HS-5 (cell line): ENCODE data around the gene KAT2B.
A peak's percentile ranks its signal among the peaks of the same experiment; 100 is the strongest.
"Not testable (repeated sequence)": the region's sequence is repeated elsewhere in the genome, so short reads cannot be mapped to it uniquely, and the experiment has no call there.

Experiments used
- DNase-seq: peaks from one replicate; pipeline ENCODE4 v3.0.0-alpha.2; 2012; ENCODE audit warnings: low read depth

KAT2B gene

GRCh38 chr3:20041197-20041780, 1.0 kb downstream of the KAT2B start:
- DNase-seq = no peak

GRCh38 chr3:20042331-20042730, 2.1 kb downstream of the KAT2B start:
- DNase-seq = no peak

- no peak for DNase-seq
These were observed 3.1 kb downstream of the KAT2B start for GRCh38 chr3:20043396-20043795.

GRCh38 chr3:20043825-20044224, 3.6 kb downstream of the KAT2B start:
- DNase-seq = no peak

- not testable (repeated sequence) for DNase-seq
These were observed 4.9 kb downstream of the KAT2B start for GRCh38 chr3:20045141-20045540.

GRCh38 chr3:20046556-20046955, 6.3 kb downstream of the KAT2B start:
- no peak for DNase-seq

GRCh38 chr3:20047341-20047779, 7.1 kb downstream of the KAT2B start:
- no peak for DNase-seq

GRCh38 chr3:20047976-20048883, 8.0 kb downstream of the KAT2B start:
- no peak for DNase-seq

- DNase-seq = no peak
These were observed 11.0 kb downstream of the KAT2B start for GRCh38 chr3:20051123-20051806.

GRCh38 chr3:20052851-20053250, 12.6 kb downstream of the KAT2B start:
- DNase-seq = no peak

GRCh38 chr3:20054549-20054987, 14.3 kb downstream of the KAT2B start:
- peak; percentile 98 for DNase-seq

GRCh38 chr3:20055020-20055775, 15.0 kb downstream of the KAT2B start:
- DNase-seq = no peak

- DNase-seq = no peak
These were observed 15.6 kb downstream of the KAT2B start for GRCh38 chr3:20055842-20056241.

GRCh38 chr3:20056725-20057611, 16.7 kb downstream of the KAT2B start:
- peak; percentile 93 for DNase-seq

GRCh38 chr3:20057612-20058180, 17.4 kb downstream of the KAT2B start:
- no peak for DNase-seq

- DNase-seq = no peak
These were observed 19.7 kb downstream of the KAT2B start for GRCh38 chr3:20059929-20060328.

GRCh38 chr3:20060974-20061685, 20.9 kb downstream of the KAT2B start:
- DNase-seq = no peak

GRCh38 chr3:20062996-20063395, 22.8 kb downstream of the KAT2B start:
- no peak for DNase-seq

GRCh38 chr3:20064387-20064786, 24.1 kb downstream of the KAT2B start:
- no peak for DNase-seq
